ENCODE measurements around the gene CHD2.

CHD2 gene

GRCh38 chr15:92885224-92886041 lies 14.7 kb upstream of the CHD2 start:
- peak; percentile 66 for DNase-seq

- DNase-seq = peak; percentile 39
These were observed 14.0 kb upstream of the CHD2 start for GRCh38 chr15:92886042-92886537.

- no peak for DNase-seq
These were observed 13.3 kb upstream of the CHD2 start for GRCh38 chr15:92886815-92887214.

- DNase-seq = no peak
These were observed 12.3 kb upstream of the CHD2 start for GRCh38 chr15:92887869-92888268.

- DNase-seq = no peak
These were observed 10.6 kb upstream of the CHD2 start for GRCh38 chr15:92889390-92890107.

GRCh38 chr15:92891533-92892200 lies 8.5 kb upstream of the CHD2 start:
- no peak for DNase-seq

- DNase-seq = no peak
These were observed 7.9 kb upstream of the CHD2 start for GRCh38 chr15:92892201-92892555.

GRCh38 chr15:92893200-92893599 lies 6.9 kb upstream of the CHD2 start:
- no peak for DNase-seq

GRCh38 chr15:92896561-92896960 lies 3.6 kb upstream of the CHD2 start:
- DNase-seq = no peak

GRCh38 chr15:92897620-92898019 lies 2.5 kb upstream of the CHD2 start:
- DNase-seq = no peak

- no peak for DNase-seq
These were observed 1.0 kb upstream of the CHD2 start for GRCh38 chr15:92898988-92899582.

GRCh38 chr15:92899601-92899947 lies 550 bp upstream of the CHD2 start:
- no peak for DNase-seq

GRCh38 chr15:92900731-92901071 lies 577 bp downstream of the CHD2 start:
- peak; percentile 66 for DNase-seq

- peak; percentile 76 for DNase-seq
These were observed 1.1 kb downstream of the CHD2 start for GRCh38 chr15:92901072-92901761.

- no peak for DNase-seq
These were observed 1.9 kb downstream of the CHD2 start for GRCh38 chr15:92901995-92902394.

GRCh38 chr15:92902737-92903593 lies 2.8 kb downstream of the CHD2 start:
- DNase-seq = peak; percentile 41

- no peak for DNase-seq
These were observed 3.5 kb downstream of the CHD2 start for GRCh38 chr15:92903631-92903965.

- DNase-seq = peak; percentile 98
These were observed 4.0 kb downstream of the CHD2 start for GRCh38 chr15:92903966-92904721.

GRCh38 chr15:92904722-92905571 lies 4.8 kb downstream of the CHD2 start:
- peak; percentile 44 for DNase-seq

GRCh38 chr15:92906020-92906419 lies 5.9 kb downstream of the CHD2 start:
- DNase-seq = no peak
